ENCODE results near the gene CERT1. TPM values are rescaled to one million over a fixed set of nuclear protein-coding genes. Genes with fewer than 3 reads are reported as not detected.
"Not testable (repeated sequence)": the region's sequence is repeated elsewhere in the genome, so short reads cannot be mapped to it uniquely, and the experiment has no call there.

The CERT1 gene
- total RNA-seq, 2 donors from 2014 or later: 32.3 to 35.5 TPM

GRCh38 chr5:75545131-75545530, 33.7 kb upstream of the CERT1 start:
- no peak overlapping the region for H3K4me3 ChIP-seq
- no peaks in the 10 kb centered on the region for H3K4me1 ChIP-seq (replicated peaks)
- intact Hi-C loops (cut with DNase I): no loop called here
- DNase-seq (ENCODE audit: low spot score): no peak
- WGBS: 89% methylated on average over 2 of the region's 2 CpGs
- no peaks in the 10 kb centered on the region for H3K36me3 ChIP-seq
- no peaks in the 10 kb centered on the region for H3K9me3 ChIP-seq
- no peak overlapping the region for H3K27ac ChIP-seq
- no peaks in the 10 kb centered on the region for H3K27me3 ChIP-seq (replicated peaks; ENCODE audit: insufficient read depth)
- TF ChIP-seq CTCF (IDR thresholded peaks at IDR 0.05) (no peak), POLR2AphosphoS5 (IDR thresholded peaks at IDR 0.05) (no peak), POLR2A (IDR thresholded peaks at IDR 0.05) (no peak)

GRCh38 chr5:75538211-75538610, 26.8 kb upstream of the CERT1 start:
- Histone ChIP-seq H3K4me1 (replicated peaks) (no peaks in the 10 kb centered on the region), H3K27me3 (replicated peaks; ENCODE audit: insufficient read depth) (no peaks in the 10 kb centered on the region), H3K27ac (no peak overlapping the region), H3K9me3 (no peaks in the 10 kb centered on the region), H3K4me3 (no peak overlapping the region), H3K36me3 (no peaks in the 10 kb centered on the region)
- intact Hi-C loops (cut with DNase I): no loop called here
- no peak for DNase-seq (ENCODE audit: low spot score)
- no peak for TF ChIP-seq POLR2A (IDR thresholded peaks at IDR 0.05)
- TF ChIP-seq POLR2AphosphoS5 (IDR thresholded peaks at IDR 0.05): no peak
- TF ChIP-seq CTCF (IDR thresholded peaks at IDR 0.05): no peak
- 80% methylated on average over 1 of the region's 1 CpG for WGBS

- intact Hi-C loops (cut with DNase I): no loop called here
Observed at GRCh38 chr5:75536694-75537360, 25.4 kb upstream of the CERT1 start.

GRCh38 chr5:75536147-75536546, 24.7 kb upstream of the CERT1 start:
- 78% methylated on average over 3 of the region's 3 CpGs for WGBS
- intact Hi-C loops (cut with DNase I): no loop called here
- Histone ChIP-seq H3K4me3 (no peak overlapping the region), H3K4me1 (replicated peaks) (no peaks in the 10 kb centered on the region), H3K27me3 (replicated peaks; ENCODE audit: insufficient read depth) (no peaks in the 10 kb centered on the region), H3K36me3 (no peaks in the 10 kb centered on the region), H3K9me3 (no peaks in the 10 kb centered on the region), H3K27ac (no peak overlapping the region)
- no peak for DNase-seq (ENCODE audit: low spot score)
- TF ChIP-seq CTCF (IDR thresholded peaks at IDR 0.05) (no peak), POLR2AphosphoS5 (IDR thresholded peaks at IDR 0.05) (no peak), POLR2A (IDR thresholded peaks at IDR 0.05) (no peak)

More at GRCh38 chr5:75536694-75537360, 25.4 kb upstream of the CERT1 start:
- Histone ChIP-seq H3K9me3 (no peaks in the 10 kb centered on the region), H3K4me1 (replicated peaks) (no peaks in the 10 kb centered on the region), H3K27ac (no peak overlapping the region), H3K4me3 (no peak overlapping the region), H3K36me3 (no peaks in the 10 kb centered on the region), H3K27me3 (replicated peaks; ENCODE audit: insufficient read depth) (no peaks in the 10 kb centered on the region)
- DNase-seq (ENCODE audit: low spot score): no peak
- 98% methylated on average over 5 of the region's 6 CpGs for WGBS
- TF ChIP-seq POLR2A (IDR thresholded peaks at IDR 0.05) (no peak), POLR2AphosphoS5 (IDR thresholded peaks at IDR 0.05) (no peak), CTCF (IDR thresholded peaks at IDR 0.05) (no peak)

GRCh38 chr5:75534734-75535133, 23.3 kb upstream of the CERT1 start:
- no peaks in the 10 kb centered on the region for H3K36me3 ChIP-seq

GRCh38 chr5:75533716-75534115, 22.3 kb upstream of the CERT1 start:
- DNase-seq (ENCODE audit: low spot score); H3K4me1 ChIP-seq (replicated peaks); H3K4me3 ChIP-seq; intact Hi-C loops (cut with DNase I); H3K9me3 ChIP-seq; H3K36me3 ChIP-seq; H3K27me3 ChIP-seq (replicated peaks; ENCODE audit: insufficient read depth); H3K27ac ChIP-seq: not testable (repeated sequence)
- WGBS: 100% methylated on average over 1 of the region's 1 CpG

More at GRCh38 chr5:75534734-75535133, 23.3 kb upstream of the CERT1 start:
- Histone ChIP-seq H3K4me3 (no peak overlapping the region), H3K4me1 (replicated peaks) (no peaks in the 10 kb centered on the region), H3K27me3 (replicated peaks; ENCODE audit: insufficient read depth) (no peaks in the 10 kb centered on the region), H3K9me3 (no peaks in the 10 kb centered on the region), H3K27ac (no peak overlapping the region)
- intact Hi-C loops (cut with DNase I): no loop called here
- WGBS: 96% methylated on average over 2 of the region's 2 CpGs
- no peak for TF ChIP-seq CTCF (IDR thresholded peaks at IDR 0.05)
- no peak for TF ChIP-seq POLR2AphosphoS5 (IDR thresholded peaks at IDR 0.05)
- TF ChIP-seq POLR2A (IDR thresholded peaks at IDR 0.05): no peak
- no peak for DNase-seq (ENCODE audit: low spot score)

All from prostate gland (tissue), 2 donors.